Measurements from ENCODE around the gene LRRC4C. TPM values are rescaled to one million over a fixed set of nuclear protein-coding genes. Genes with fewer than 3 reads are reported as not detected.
A peak's percentile ranks its signal among the peaks of the same experiment; 100 is the strongest.

Gene LRRC4C
- total and polyA plus RNA-seq, 2 experiments from 2014 or later, result 0.35 to 1.1 TPM

GRCh38 chr11:40215556-40215955 is 1243.9 kb downstream of the LRRC4C start:
- Histone ChIP-seq H2AFZ (0 out of 2 replicates have a peak overlapping the region, but pooled peaks have one; percentile 48), H3K4me2 (0 out of 2 replicates have a peak overlapping the region, but pooled peaks have one; percentile 6), H3K36me3 (ENCODE audit: insufficient read depth) (no peaks in the 10 kb centered on the region), H3K27ac (ENCODE audit: low read depth) (no peak overlapping the region), H3K4me1 (ENCODE audit: insufficient read depth) (peaks cover 6% of the 10 kb centered on the region; the same call in 1 of the 2 replicates), H3K4me3 (no peak overlapping the region), H3K27me3 (ENCODE audit: insufficient read depth) (peaks cover 29% of the 10 kb centered on the region; the same call in 1 of the 2 replicates), H3F3A (replicated peaks; ENCODE audit: low read depth) (no peaks in the 10 kb centered on the region), H3K79me2 (replicated peaks; ENCODE audit: insufficient read depth) (no peaks in the 10 kb centered on the region), H4K20me1 (replicated peaks; ENCODE audit: insufficient read depth) (no peaks in the 10 kb centered on the region), H3K9me2 (ENCODE audit: insufficient read depth) (no peaks in the 10 kb centered on the region)
- no peak for ATAC-seq
- DNase-seq (ENCODE audit: low spot score), result no peak
- no peak for TF ChIP-seq POLR2AphosphoS5 (IDR thresholded peaks at IDR 0.05; ENCODE audit: low read depth)
- no peak for TF ChIP-seq ZNF331 (CRISPR knock-in tag; IDR thresholded peaks at IDR 0.05; ENCODE audit: low read depth)
- H3K36me3 Mint-ChIP-seq (ENCODE audit: low read depth), result no peaks in the 10 kb centered on the region
- no peak overlapping the region for H3K4me3 Mint-ChIP-seq
- H3K27ac Mint-ChIP-seq, result no peak overlapping the region
- no peaks in the 10 kb centered on the region for H3K9me3 Mint-ChIP-seq
- H3K27me3 Mint-ChIP-seq (ENCODE audit: insufficient read depth, low read depth, poor library complexity), result no peaks in the 10 kb centered on the region
- peaks cover 17% of the 10 kb centered on the region for H3K4me1 Mint-ChIP-seq

GRCh38 chr11:40207416-40207815 is 1252.0 kb downstream of the LRRC4C start:
- Histone ChIP-seq H3K36me3 (ENCODE audit: insufficient read depth) (no peaks in the 10 kb centered on the region), H3K27me3 (ENCODE audit: insufficient read depth) (peaks cover 96% of the 10 kb centered on the region), H3K4me2 (no peak overlapping the region), H3K4me1 (ENCODE audit: insufficient read depth) (peaks cover 23% of the 10 kb centered on the region), H3K79me2 (replicated peaks; ENCODE audit: insufficient read depth) (no peaks in the 10 kb centered on the region), H3K27ac (ENCODE audit: low read depth) (no peak overlapping the region), H3F3A (replicated peaks; ENCODE audit: low read depth) (0 out of 2 replicates have a peak, but pooled peaks cover 3% of the 10 kb centered on the region), H3K9me2 (ENCODE audit: insufficient read depth) (no peaks in the 10 kb centered on the region), H2AFZ (no peak overlapping the region), H3K4me3 (no peak overlapping the region), H4K20me1 (replicated peaks; ENCODE audit: insufficient read depth) (peaks cover 12% of the 10 kb centered on the region; the same call in 1 of the 2 replicates)
- Mint-ChIP-seq H3K4me1 (peaks cover 40% of the 10 kb centered on the region), H3K27ac (no peak overlapping the region), H3K4me3 (no peak overlapping the region), H3K9me3 (no peaks in the 10 kb centered on the region), H3K27me3 (ENCODE audit: insufficient read depth, low read depth, poor library complexity) (peaks cover 60% of the 10 kb centered on the region), H3K36me3 (ENCODE audit: low read depth) (no peaks in the 10 kb centered on the region)
- DNase-seq (ENCODE audit: low spot score), result no peak
- no peak for ATAC-seq
- TF ChIP-seq CREB1 (CRISPR knock-in tag; IDR thresholded peaks at IDR 0.05; ENCODE audit: low read depth) (no peak), EZH2phosphoT487 (IDR thresholded peaks at IDR 0.05; ENCODE audit: unreplicated experiment) (no peak), STAT1 (IDR thresholded peaks at IDR 0.05; ENCODE audit: unreplicated experiment) (no peak), JUNB (IDR thresholded peaks at IDR 0.05; ENCODE audit: unreplicated experiment) (no peak), EZH2 (IDR thresholded peaks at IDR 0.05; ENCODE audit: low read depth, unreplicated experiment) (no peak), ZNF331 (CRISPR knock-in tag; IDR thresholded peaks at IDR 0.05; ENCODE audit: low read depth) (no peak)

GRCh38 chr11:40204228-40204627 is 1255.2 kb downstream of the LRRC4C start:
- H4K20me1 ChIP-seq (replicated peaks; ENCODE audit: insufficient read depth), result peaks cover 10% of the 10 kb centered on the region; the same call in 1 of the 2 replicates
- H3K36me3 ChIP-seq (ENCODE audit: insufficient read depth), result no peaks in the 10 kb centered on the region
- no peaks in the 10 kb centered on the region for H3K36me3 Mint-ChIP-seq (ENCODE audit: low read depth)
- no peak overlapping the region for H3K27ac ChIP-seq (ENCODE audit: low read depth)
- no peak overlapping the region for H3K4me2 ChIP-seq
- H3K27me3 Mint-ChIP-seq (ENCODE audit: insufficient read depth, low read depth, poor library complexity), result peaks cover 82% of the 10 kb centered on the region
- DNase-seq (ENCODE audit: low spot score) (peak; percentile 78), ATAC-seq (peak; percentile 77)
- H3F3A ChIP-seq (replicated peaks; ENCODE audit: low read depth), result 0 out of 2 replicates have a peak, but pooled peaks cover 3% of the 10 kb centered on the region
- H3K27me3 ChIP-seq (ENCODE audit: insufficient read depth), result peaks cover 99% of the 10 kb centered on the region
- H3K9me3 Mint-ChIP-seq, result no peaks in the 10 kb centered on the region
- H3K4me3 ChIP-seq, result no peak overlapping the region
- no peak overlapping the region; the same call in 2 of the 3 replicates for H3K4me3 Mint-ChIP-seq
- H3K9me2 ChIP-seq (ENCODE audit: insufficient read depth), result no peaks in the 10 kb centered on the region
- H3K27ac Mint-ChIP-seq, result no peak overlapping the region
- peaks cover 37% of the 10 kb centered on the region for H3K4me1 ChIP-seq (ENCODE audit: insufficient read depth)
- H3K4me1 Mint-ChIP-seq, result peaks cover 58% of the 10 kb centered on the region
- peak; percentile 43; the same call in 1 of the 2 replicates for TF ChIP-seq POLR2AphosphoS5 (IDR thresholded peaks at IDR 0.05; ENCODE audit: low read depth)
- TF ChIP-seq CREB1 (CRISPR knock-in tag; IDR thresholded peaks at IDR 0.05; ENCODE audit: low read depth), result peak; percentile 21; the same call in 1 of the 2 replicates
- no peak for TF ChIP-seq STAT1 (IDR thresholded peaks at IDR 0.05; ENCODE audit: unreplicated experiment)
- TF ChIP-seq NANOG (IDR thresholded peaks at IDR 0.05; ENCODE audit: borderline replicate concordance), result peak; percentile 86
- no peaks in the 10 kb centered on the region for H3K79me2 ChIP-seq (replicated peaks; ENCODE audit: insufficient read depth)
- no peak overlapping the region for H2AFZ ChIP-seq

All from GM23338 (cell line).